Neutrophil (primary cell): ENCODE results near the gene NLGN4Y.

Experiments used
- H3K27ac ChIP-seq: fragments of 200-600 bp; sonication (generic); 2 replicates; pipeline ENCODE4 v1.5.1; 2016; ENCODE audit warnings: mild to moderate bottlenecking, moderate library complexity
- H3K27me3 ChIP-seq: fragments of 200-600 bp; sonication (generic); 2 replicates; pipeline ENCODE4 v1.6.0; 2016; ENCODE audit warnings: mild to moderate bottlenecking
- H3K36me3 ChIP-seq: fragments of 200-600 bp; sonication (generic); 2 replicates; pipeline ENCODE4 v1.5.1; 2017
- H3K4me1 ChIP-seq, 2 experiments: fragments of 200-600 bp in 1 of 2; sonication (generic) in 1 of 2; 1 replicate in 1 of 2; 2 replicates in 1 of 2; pipeline versions ENCODE4 v1.5.1 to v1.6.1; 2013 to 2016; ENCODE audit warnings: low read depth in 1 of 2, low read length in 1 of 2, mild to moderate bottlenecking in 1 of 2, moderate library complexity in 1 of 2; ENCODE audit not compliant: control insufficient read depth in 1 of 2, insufficient read depth in 1 of 2
- H3K4me3 ChIP-seq, 2 experiments: fragments of 200-600 bp in 1 of 2; sonication (generic) in 1 of 2; 1 replicate in 1 of 2; 2 replicates in 1 of 2; pipeline ENCODE4 v1.5.1; 2013 to 2016; ENCODE audit warnings: low read depth in 1 of 2, low read length in 1 of 2, mild to moderate bottlenecking in 1 of 2, moderate library complexity in 1 of 2
- H3K9me3 ChIP-seq: fragments of 200-600 bp; sonication (generic); 2 replicates; pipeline ENCODE4 v1.5.1; 2016
- CTCF ChIP-seq: fragments of 200-600 bp; sonication (generic); IDR thresholded peaks from 2 replicates; pipeline ENCODE4 v1.5.1; 2016; ENCODE audit warnings: antibody characterized with exemption

The NLGN4Y gene

GRCh38 chrY:14793104-14793503, 268.8 kb downstream of the NLGN4Y start:
- no peaks in the 10 kb centered on the region for H3K9me3 ChIP-seq
- TF ChIP-seq CTCF, result no peak
- no peaks in the 10 kb centered on the region for H3K27me3 ChIP-seq
- H3K36me3 ChIP-seq, result no peaks in the 10 kb centered on the region
- no peaks in the 10 kb centered on the region for H3K4me1 ChIP-seq
- H3K27ac ChIP-seq, result no peak overlapping the region
- H3K4me3 ChIP-seq, result no peak overlapping the region

GRCh38 chrY:14793674-14794073, 269.3 kb downstream of the NLGN4Y start:
- H3K4me1 ChIP-seq, result no peaks in the 10 kb centered on the region
- no peak overlapping the region for H3K4me3 ChIP-seq
- no peaks in the 10 kb centered on the region for H3K27me3 ChIP-seq
- no peaks in the 10 kb centered on the region for H3K36me3 ChIP-seq
- no peak overlapping the region for H3K27ac ChIP-seq
- no peaks in the 10 kb centered on the region for H3K9me3 ChIP-seq
- TF ChIP-seq CTCF, result no peak

GRCh38 chrY:14798010-14798409, 273.7 kb downstream of the NLGN4Y start:
- Histone ChIP-seq H3K4me1 (no peaks in the 10 kb centered on the region), H3K27me3 (no peaks in the 10 kb centered on the region), H3K9me3 (no peaks in the 10 kb centered on the region), H3K4me3 (no peak overlapping the region), H3K36me3 (no peaks in the 10 kb centered on the region), H3K27ac (no peak overlapping the region)
- TF ChIP-seq CTCF, result no peak

- Histone ChIP-seq H3K27me3 (no peaks in the 10 kb centered on the region), H3K27ac (no peak overlapping the region), H3K36me3 (no peaks in the 10 kb centered on the region), H3K9me3 (no peaks in the 10 kb centered on the region), H3K4me1 (no peaks in the 10 kb centered on the region), H3K4me3 (no peak overlapping the region)
- no peak for TF ChIP-seq CTCF
Observed at GRCh38 chrY:14801096-14801495, 276.8 kb downstream of the NLGN4Y start.

GRCh38 chrY:14802125-14802524, 277.8 kb downstream of the NLGN4Y start:
- no peaks in the 10 kb centered on the region for H3K4me1 ChIP-seq
- no peaks in the 10 kb centered on the region for H3K36me3 ChIP-seq
- no peaks in the 10 kb centered on the region for H3K9me3 ChIP-seq
- H3K27me3 ChIP-seq, result no peaks in the 10 kb centered on the region
- H3K4me3 ChIP-seq, result no peak overlapping the region
- no peak overlapping the region for H3K27ac ChIP-seq
- no peak for TF ChIP-seq CTCF

GRCh38 chrY:14804041-14804440, 279.7 kb downstream of the NLGN4Y start:
- Histone ChIP-seq H3K9me3 (no peaks in the 10 kb centered on the region), H3K27ac (no peak overlapping the region), H3K4me3 (no peak overlapping the region), H3K27me3 (no peaks in the 10 kb centered on the region), H3K36me3 (no peaks in the 10 kb centered on the region), H3K4me1 (no peaks in the 10 kb centered on the region)
- TF ChIP-seq CTCF, result no peak
